ENCODE measurements around the gene BCKDK. TPM values are rescaled to one million over a fixed set of nuclear protein-coding genes. Genes with fewer than 3 reads are reported as not detected.

BCKDK gene
- total RNA-seq, 1 experiment from 2014 or later = 57.0 TPM

GRCh38 chr16:31142109-31143010 lies 34.2 kb downstream of the BCKDK start:
- Histone ChIP-seq H2BK5ac (ENCODE audit: insufficient read length, low read length) (no peak overlapping the region), H2AFZ (ENCODE audit: low read length) (no peak overlapping the region), H3K4me2 (ENCODE audit: insufficient read depth, insufficient read length, low read length) (peak overlapping the region; percentile 54), H3K9ac (ENCODE audit: extremely low read depth, insufficient read length, low read length) (no peak overlapping the region), H2BK120ac (ENCODE audit: low read depth, low read length, poor library complexity, severe bottlenecking) (no peak overlapping the region), H3K79me2 (ENCODE audit: insufficient read depth, low read length) (no peaks in the 10 kb centered on the region), H3K79me1 (ENCODE audit: insufficient read depth, low read depth, low read length, poor library complexity, severe bottlenecking) (no peaks in the 10 kb centered on the region), H3K56ac (ENCODE audit: insufficient read length, low read depth, low read length) (no peak overlapping the region), H3K4me1 (ENCODE audit: insufficient read depth, low read length) (peaks cover 4% of the 10 kb centered on the region), H2BK20ac (ENCODE audit: low read depth, low read length, poor library complexity, severe bottlenecking) (no peak overlapping the region), H3K4ac (ENCODE audit: low read depth, low read length) (no peak overlapping the region), H3K14ac (ENCODE audit: insufficient read depth, low read length) (peak overlapping the region; percentile 81), H4K20me1 (ENCODE audit: control insufficient read depth, insufficient read depth, insufficient read length) (no peaks in the 10 kb centered on the region), H4K91ac (ENCODE audit: insufficient read length, low read depth, low read length) (no peak overlapping the region), H3T11ph (ENCODE audit: low read length) (no peak overlapping the region), H3K18ac (ENCODE audit: insufficient read length, low read depth, low read length) (no peak overlapping the region), H3K23me2 (ENCODE audit: insufficient read length, low read depth, low read length, poor library complexity, severe bottlenecking) (no peaks in the 10 kb centered on the region), H3K27ac (ENCODE audit: insufficient read length, low read depth, low read length) (no peak overlapping the region), H2BK15ac (ENCODE audit: low read depth, low read length) (no peak overlapping the region), H4K5ac (ENCODE audit: insufficient read length, low read depth, low read length) (no peak overlapping the region), H3K9me3 (ENCODE audit: control insufficient read depth, low read depth, low read length) (no peaks in the 10 kb centered on the region), H4K8ac (replicated peaks; ENCODE audit: insufficient read length, low read depth, low read length) (no peak overlapping the region), H3K27me3 (ENCODE audit: insufficient read depth, low read length) (no peaks in the 10 kb centered on the region; the same call in 1 of the 2 replicates), H2AK5ac (ENCODE audit: insufficient read length, low read length) (no peak overlapping the region), H2BK12ac (ENCODE audit: insufficient read length, low read depth, low read length) (no peak overlapping the region), H3K23ac (ENCODE audit: insufficient read length, low read depth, low read length) (no peak overlapping the region)
- H3K36me3 Mint-ChIP-seq (ENCODE audit: insufficient read depth in 1 of 3, low read depth in 3 of 3) = no peaks in the 10 kb centered on the region
- no CpG with 5 or more reads among the region's 89 CpGs for WGBS (ENCODE audit: extremely low coverage, insufficient read length, low lambda C conversion rate)
- peaks cover 26 to 42% of the 10 kb centered on the region in 2 experiments for H3K4me1 Mint-ChIP-seq
- H3K27me3 Mint-ChIP-seq (ENCODE audit: low read depth) = peaks cover 37% of the 10 kb centered on the region
- peak overlapping the region; percentile 68 to 92 (median 86); a peak in 5 of 7 replicates for H3K27ac Mint-ChIP-seq
- TF ChIP-seq CTCF (conservative IDR thresholded peaks at IDR 0.05) = peak; percentile 95
- peak; percentile 100 for DNase-seq
- H3K9me3 Mint-ChIP-seq = no peaks in the 10 kb centered on the region
- peak overlapping the region; percentile 54 to 76 for H3K4me3 Mint-ChIP-seq

Data from H9 (cell line).